ENCODE measurements around the gene SAPCD2. TPM values are rescaled to one million over a fixed set of nuclear protein-coding genes. Genes with fewer than 3 reads are reported as not detected.
A peak's percentile ranks its signal among the peaks of the same experiment; 100 is the strongest.
"Not testable (repeated sequence)": the region's sequence is repeated elsewhere in the genome, so short reads cannot be mapped to it uniquely, and the experiment has no call there.

Gene SAPCD2
- total RNA-seq, result 2.3 TPM
- 1.7 TPM for polyA plus RNA-seq (ENCODE audit: insufficient read depth, low read depth, low replicate concordance)
- long read RNA-seq, donor 1, partial matches to known transcripts, result 0 of 2 reads
- long read RNA-seq, donor 1, other reads (novel, unspliced or antisense), result 0 of 2 reads
- long read RNA-seq, donor 2, partial matches to known transcripts, result 0 of 1 reads
- long read RNA-seq, donor 2, other reads (novel, unspliced or antisense), result 0 of 1 reads
- long read RNA-seq, donor 3, partial matches to known transcripts, result 0 of 1 reads
- long read RNA-seq, donor 3, other reads (novel, unspliced or antisense), result 0 of 1 reads
- long read RNA-seq, donor 4, result 0 reads
- long read RNA-seq, donor 5, result 0 reads
- long read RNA-seq, donor 6, partial matches to known transcripts, result 0 of 1 reads
- long read RNA-seq, donor 6, other reads (novel, unspliced or antisense), result 0 of 1 reads
- long read RNA-seq, donor 7, partial matches to known transcripts, result 0 of 8 reads
- long read RNA-seq, donor 7, other reads (novel, unspliced or antisense), result 7 of 8 reads
- long read RNA-seq, donor 8, result 0 reads
- long read RNA-seq, donor 9, partial matches to known transcripts, result 0 of 1 reads
- long read RNA-seq, donor 9, other reads (novel, unspliced or antisense), result 0 of 1 reads
- long read RNA-seq, donor 10, partial matches to known transcripts, result 0 of 3 reads
- long read RNA-seq, donor 10, other reads (novel, unspliced or antisense), result 0 of 3 reads

GRCh38 chr9:137070201-137070905, at the start of gene SAPCD2:
Gene SAPCD2, minus strand, starts transcription at chr9:137070557. Its CDS starts 97 bp downstream, at chr9:137070460.
- peak; percentile 15 for FAIRE-seq
- peak within 1 kb of the TSS; percentile 51 to 78 for H3K27ac ChIP-seq (ENCODE audit: low read depth in 2 of 2, low read length in 2 of 2)
- TF ChIP-seq CTCF (IDR thresholded peaks at IDR 0.05; ENCODE audit: borderline replicate concordance, extremely low read depth, insufficient read depth), result no peak
- DNase-seq, result peak; percentile 91 to 96 (median 94)
- H3K9ac ChIP-seq (ENCODE audit: low read length in 3 of 3), result peak within 1 kb of the TSS in 2 of 3 donors; percentile 19 to 56
- intact Hi-C loops (cut with DNase I), result no loop called here
- H3K4me1 ChIP-seq (ENCODE audit: control insufficient read depth in 2 of 3, insufficient read depth in 2 of 3, low read depth in 1 of 3, low read length in 3 of 3), result peaks cover 0 to 10% (median 4%) of the 10 kb centered on the region in 3 donors
- no peaks in the 10 kb centered on the region for H3K36me3 ChIP-seq (ENCODE audit: control insufficient read depth in 2 of 3, insufficient read depth in 3 of 3, low read length in 3 of 3)
- peak within 1 kb of the TSS in 1 of 3 donors; percentile 31 for H3K4me3 ChIP-seq (ENCODE audit: low read length in 3 of 3)
- no peaks in the 10 kb centered on the region for H3K27me3 ChIP-seq (ENCODE audit: control insufficient read depth, insufficient read depth, low read length)
- H3K9me3 ChIP-seq (ENCODE audit: control insufficient read depth in 2 of 3, insufficient read depth in 1 of 3, low read length in 3 of 3), result no peaks in the 10 kb centered on the region

DNA sequence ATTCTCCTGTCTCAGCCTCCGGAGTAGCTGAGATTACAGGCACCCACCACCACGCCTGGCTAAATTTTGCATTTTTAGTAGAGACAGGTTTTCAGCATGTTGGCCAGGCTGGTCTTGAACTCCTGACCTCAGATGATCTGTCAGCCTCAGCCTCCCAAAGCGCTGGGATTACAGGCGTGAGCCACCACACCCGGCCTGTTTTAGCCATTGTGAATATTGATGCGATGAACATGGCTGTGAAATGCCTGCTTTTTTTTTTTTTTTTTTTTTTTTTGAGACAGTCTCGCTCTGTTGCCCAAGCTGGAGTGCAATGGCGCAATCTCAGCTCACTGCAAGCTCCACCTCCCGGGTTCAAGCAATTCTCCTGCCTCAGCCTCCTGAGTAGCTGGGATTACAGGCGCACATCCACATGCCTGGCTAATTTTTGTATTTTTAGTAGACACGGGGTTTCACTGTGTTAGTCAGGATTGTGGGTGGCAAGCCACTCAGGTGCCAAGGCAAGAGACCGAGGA, 47.8 kb upstream of the SAPCD2 start:
- FAIRE-seq; H3K4me1 ChIP-seq (ENCODE audit: control insufficient read depth in 2 of 3, insufficient read depth in 2 of 3, low read depth in 1 of 3, low read length in 3 of 3); DNase-seq; H3K9me3 ChIP-seq (ENCODE audit: control insufficient read depth in 2 of 3, insufficient read depth in 1 of 3, low read length in 3 of 3); H3K27me3 ChIP-seq (ENCODE audit: control insufficient read depth, insufficient read depth, low read length); H3K9ac ChIP-seq (ENCODE audit: low read length in 3 of 3); H3K4me3 ChIP-seq (ENCODE audit: low read length in 3 of 3); H3K36me3 ChIP-seq (ENCODE audit: control insufficient read depth in 2 of 3, insufficient read depth in 3 of 3, low read length in 3 of 3); H3K27ac ChIP-seq (ENCODE audit: low read depth in 2 of 2, low read length in 2 of 2): not testable (repeated sequence)
- intact Hi-C loops (cut with DNase I), result loop anchor here (10.0 kb wide), 1 partner anchor 117 kb away; the partner anchor contains the start of gene SLC34A3

DNA sequence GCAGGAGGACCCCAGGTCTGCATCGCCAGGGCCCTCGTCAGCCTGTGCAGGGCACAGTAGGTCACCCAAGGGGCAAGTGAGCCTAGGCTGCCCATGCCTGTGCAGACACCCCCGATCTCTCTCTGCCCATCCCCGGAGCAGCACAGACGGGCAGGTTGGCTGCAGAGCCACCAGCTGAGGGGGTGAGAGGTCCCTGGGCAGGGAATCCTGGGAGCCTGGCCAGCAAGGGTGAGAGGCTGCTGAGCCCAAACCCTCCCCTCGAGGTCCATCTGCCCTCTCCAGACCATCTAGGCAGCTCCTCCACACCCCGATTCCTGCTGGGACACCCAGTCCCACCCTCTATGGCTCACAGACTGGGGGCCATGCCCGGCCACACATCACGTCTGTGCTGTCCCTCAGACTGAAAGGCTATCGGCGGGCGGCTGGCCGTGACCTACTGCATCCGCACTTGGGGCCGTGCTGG, 46.9 kb upstream of the SAPCD2 start:
- H3K27ac ChIP-seq (ENCODE audit: low read depth in 2 of 2, low read length in 2 of 2), result no peak overlapping the region
- FAIRE-seq (no peak), DNase-seq (no peak)
- intact Hi-C loops (cut with DNase I), result loop anchor here (10.0 kb wide), 1 partner anchor 118 kb away; the partner anchor contains the start of gene SLC34A3
- no peak overlapping the region for H3K9ac ChIP-seq (ENCODE audit: low read length in 3 of 3)
- no peak overlapping the region for H3K4me3 ChIP-seq (ENCODE audit: low read length in 3 of 3)
- no peaks in the 10 kb centered on the region for H3K9me3 ChIP-seq (ENCODE audit: control insufficient read depth in 2 of 3, insufficient read depth in 1 of 3, low read length in 3 of 3)
- no peaks in the 10 kb centered on the region for H3K36me3 ChIP-seq (ENCODE audit: control insufficient read depth in 2 of 3, insufficient read depth in 3 of 3, low read length in 3 of 3)
- H3K4me1 ChIP-seq (ENCODE audit: control insufficient read depth in 2 of 3, insufficient read depth in 2 of 3, low read depth in 1 of 3, low read length in 3 of 3), result peaks cover 0 to 4% (median 0%) of the 10 kb centered on the region in 3 donors
- H3K27me3 ChIP-seq (ENCODE audit: control insufficient read depth, insufficient read depth, low read length), result peaks cover 6% of the 10 kb centered on the region
- no peak for TF ChIP-seq CTCF (IDR thresholded peaks at IDR 0.05; ENCODE audit: borderline replicate concordance, extremely low read depth, insufficient read depth)
